NCI-H187 treated with DMSO at 0.1 percent for 48 hours (cell line): Measurements from ENCODE around the gene SLC1A2.

Experiments used
- DNase-seq: peaks from one replicate; lab custom pipeline; 2025; lab: John Stamatoyannopoulos, UW

Gene SLC1A2

GRCh38 chr11:35376118-35376510, 43.2 kb downstream of the SLC1A2 start:
- no peak for DNase-seq

- no peak for DNase-seq
Measured at GRCh38 chr11:35375332-35376117, 43.8 kb downstream of the SLC1A2 start.

GRCh38 chr11:35373284-35373933, 45.9 kb downstream of the SLC1A2 start:
- no peak for DNase-seq

GRCh38 chr11:35372565-35373283, 46.6 kb downstream of the SLC1A2 start:
- no peak for DNase-seq

- DNase-seq, result no peak
Measured at GRCh38 chr11:35367491-35367890, 51.9 kb downstream of the SLC1A2 start.

- DNase-seq, result no peak
Measured at GRCh38 chr11:35366798-35367197, 52.6 kb downstream of the SLC1A2 start.

- DNase-seq, result no peak
Measured at GRCh38 chr11:35365961-35366360, 53.4 kb downstream of the SLC1A2 start.

GRCh38 chr11:35365395-35365794, 54.0 kb downstream of the SLC1A2 start:
- DNase-seq, result no peak

GRCh38 chr11:35363854-35364780, 55.2 kb downstream of the SLC1A2 start:
- DNase-seq, result no peak

GRCh38 chr11:35363246-35363801, 56.0 kb downstream of the SLC1A2 start:
- DNase-seq, result no peak

- DNase-seq, result no peak
Measured at GRCh38 chr11:35362521-35362980, 56.8 kb downstream of the SLC1A2 start.

GRCh38 chr11:35360055-35360530, 59.3 kb downstream of the SLC1A2 start:
- DNase-seq, result no peak

GRCh38 chr11:35359321-35360054, 59.9 kb downstream of the SLC1A2 start:
- DNase-seq, result no peak

- DNase-seq, result no peak
Measured at GRCh38 chr11:35358391-35358790, 61.0 kb downstream of the SLC1A2 start.

GRCh38 chr11:35357923-35358322, 61.4 kb downstream of the SLC1A2 start:
- no peak for DNase-seq

GRCh38 chr11:35355102-35355749, 64.1 kb downstream of the SLC1A2 start:
- no peak for DNase-seq

- no peak for DNase-seq
Measured at GRCh38 chr11:35354644-35355043, 64.7 kb downstream of the SLC1A2 start.

- DNase-seq, result no peak
Measured at GRCh38 chr11:35352077-35352888, 67.1 kb downstream of the SLC1A2 start.

GRCh38 chr11:35349897-35350296, 69.5 kb downstream of the SLC1A2 start:
- no peak for DNase-seq
